ENCODE data around the gene SOS2. TPM values are rescaled to one million over a fixed set of nuclear protein-coding genes. Genes with fewer than 3 reads are reported as not detected.
"Not testable (repeated sequence)": the region's sequence is repeated elsewhere in the genome, so short reads cannot be mapped to it uniquely, and the experiment has no call there.

Gene SOS2
- total and polyA plus RNA-seq, 4 experiments from 2014 or later: 7.4 to 43.4 (median 29.7) TPM

- peak overlapping the region; percentile 83 to 99 (median 95) for H3K27ac Mint-ChIP-seq
- peaks cover 58 to 89% (median 76%) of the 10 kb centered on the region in 4 donors for H3K4me1 Mint-ChIP-seq
- H3K9me3 Mint-ChIP-seq: no peaks in the 10 kb centered on the region
- Histone ChIP-seq H3K4me3 (ENCODE audit: low read length in 2 of 2) (no peak overlapping the region), H3K27ac (ENCODE audit: low read depth, low read length) (peak overlapping the region; percentile 99), H3K9me3 (ENCODE audit: control insufficient read depth in 1 of 2, low read length in 2 of 2) (no peaks in the 10 kb centered on the region), H3K27me3 (ENCODE audit: insufficient read depth, low read length) (no peaks in the 10 kb centered on the region), H3K4me1 (ENCODE audit: insufficient read depth, low read length) (peaks cover 88% of the 10 kb centered on the region), H3K36me3 (ENCODE audit: insufficient read depth, low read length) (no peaks in the 10 kb centered on the region)
- ChIA-PET CTCF (ENCODE audit: partially characterized antibody) (interaction anchor here (0.8 to 2.8 kb wide), 7 partner anchors 18 to 232 kb away, joined by 3 to 9 read pairs (median 4); no protein-coding TSS in a partner anchor), POLR2A (ENCODE audit: partially characterized antibody) (interaction anchor here (0.7 to 8.0 kb wide), 21 partner anchors 8 to 310 kb away, joined by 3 to 110 read pairs (median 6); partner anchors contain the start of genes ARF6, NEMF and VCPKMT)
- peak overlapping the region; percentile 23 to 78 (median 71) for H3K4me3 Mint-ChIP-seq
- no peaks in the 10 kb centered on the region for H3K27me3 Mint-ChIP-seq
- DNase-seq: peak; percentile 21 to 48 (median 28)
- intact Hi-C loops (cut with micrococcal nuclease): loop anchor here (1.0 kb wide), 1 partner anchor 193 kb away; no protein-coding TSS in a partner anchor
- H3K36me3 Mint-ChIP-seq: peaks cover 0 to 2% of the 10 kb centered on the region in 2 donors
Measured at GRCh38 chr14:50085570-50086320, 145.6 kb downstream of the SOS2 start.

GRCh38 chr14:50084666-50085065 is 146.7 kb downstream of the SOS2 start:
- H3K27ac ChIP-seq (ENCODE audit: low read depth, low read length): peak overlapping the region; percentile 99
- peaks cover 91% of the 10 kb centered on the region for H3K4me1 ChIP-seq (ENCODE audit: insufficient read depth, low read length)
- no peaks in the 10 kb centered on the region for H3K9me3 ChIP-seq (ENCODE audit: control insufficient read depth in 1 of 2, low read length in 2 of 2)
- Mint-ChIP-seq H3K4me1 (peaks cover 59 to 87% (median 74%) of the 10 kb centered on the region in 4 donors), H3K4me3 (peak overlapping the region in 5 of 8 donors; percentile 53 to 78 (median 72)), H3K9me3 (no peaks in the 10 kb centered on the region), H3K27me3 (no peaks in the 10 kb centered on the region), H3K36me3 (peaks cover 0 to 2% of the 10 kb centered on the region in 2 donors), H3K27ac (peak overlapping the region; percentile 83 to 99 (median 95))
- intact Hi-C loops (cut with micrococcal nuclease): no loop called here
- POLR2A ChIA-PET (ENCODE audit: partially characterized antibody): interaction anchor here (0.7 to 8.0 kb wide), 11 partner anchors 11 to 222 kb away, joined by 3 to 110 read pairs (median 9); partner anchors contain the start of gene VCPKMT
- H3K4me3 ChIP-seq (ENCODE audit: low read length in 2 of 2): no peak overlapping the region
- H3K27me3 ChIP-seq (ENCODE audit: insufficient read depth, low read length): no peaks in the 10 kb centered on the region
- no peak for DNase-seq
- H3K36me3 ChIP-seq (ENCODE audit: insufficient read depth, low read length): no peaks in the 10 kb centered on the region
- CTCF ChIA-PET (ENCODE audit: partially characterized antibody): interaction anchor here (1.5 to 2.8 kb wide), 3 partner anchors 19 to 222 kb away, joined by 3 to 9 read pairs (median 8); no protein-coding TSS in a partner anchor

DNA sequence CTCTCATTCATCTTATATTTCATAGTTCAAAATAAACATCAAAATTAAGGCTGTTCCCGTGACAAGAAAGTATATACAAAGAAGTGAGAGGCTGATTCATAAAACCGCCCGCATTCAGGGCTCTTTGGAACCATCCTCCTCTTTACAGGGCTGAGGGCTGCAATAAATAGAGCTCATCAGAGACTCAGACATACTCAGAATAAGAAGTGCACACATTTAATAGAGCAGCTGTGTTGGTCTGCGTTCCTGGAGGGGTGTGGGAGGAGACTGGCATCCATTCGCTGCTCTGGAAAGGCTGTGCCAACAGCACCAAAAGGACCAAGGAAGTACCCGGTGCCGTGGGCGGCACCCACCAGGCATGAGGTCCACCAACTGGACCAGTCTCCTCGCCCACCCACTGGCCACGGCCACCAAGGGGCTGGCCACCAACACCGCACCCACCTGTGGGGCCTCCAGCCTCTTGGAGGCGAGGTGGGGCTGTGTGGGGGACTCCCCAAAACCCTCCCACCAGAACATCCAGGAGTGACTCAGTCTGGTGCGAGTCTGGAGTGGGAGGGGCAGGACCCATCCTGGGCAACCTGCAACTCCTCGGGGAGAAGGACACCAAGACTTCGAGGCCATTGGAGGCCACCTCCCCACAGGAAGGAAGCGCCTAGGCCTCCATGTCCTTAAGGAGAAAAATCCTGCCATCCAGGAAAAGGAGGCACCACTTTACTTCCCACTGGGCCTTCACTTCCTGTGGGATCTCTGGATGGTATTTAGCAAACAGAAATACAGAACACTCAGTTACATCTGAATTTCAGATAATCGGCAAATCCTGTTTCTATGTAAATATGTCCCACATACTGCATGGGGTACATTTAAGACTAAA is 147.7 kb downstream of the SOS2 start:
- H3K27me3 Mint-ChIP-seq: no peaks in the 10 kb centered on the region
- POLR2A ChIA-PET (ENCODE audit: partially characterized antibody): interaction anchor here (2.0 to 8.0 kb wide), 21 partner anchors 12 to 316 kb away, joined by 5 to 193 read pairs (median 22); partner anchors contain the start of genes ARF6, KLHDC2 and NEMF
- CTCF ChIA-PET (ENCODE audit: partially characterized antibody): interaction anchor here (1.6 to 3.8 kb wide), 8 partner anchors 8 to 231 kb away, joined by 7 to 58 read pairs (median 16); partner anchors contain the start of gene NEMF

DNA sequence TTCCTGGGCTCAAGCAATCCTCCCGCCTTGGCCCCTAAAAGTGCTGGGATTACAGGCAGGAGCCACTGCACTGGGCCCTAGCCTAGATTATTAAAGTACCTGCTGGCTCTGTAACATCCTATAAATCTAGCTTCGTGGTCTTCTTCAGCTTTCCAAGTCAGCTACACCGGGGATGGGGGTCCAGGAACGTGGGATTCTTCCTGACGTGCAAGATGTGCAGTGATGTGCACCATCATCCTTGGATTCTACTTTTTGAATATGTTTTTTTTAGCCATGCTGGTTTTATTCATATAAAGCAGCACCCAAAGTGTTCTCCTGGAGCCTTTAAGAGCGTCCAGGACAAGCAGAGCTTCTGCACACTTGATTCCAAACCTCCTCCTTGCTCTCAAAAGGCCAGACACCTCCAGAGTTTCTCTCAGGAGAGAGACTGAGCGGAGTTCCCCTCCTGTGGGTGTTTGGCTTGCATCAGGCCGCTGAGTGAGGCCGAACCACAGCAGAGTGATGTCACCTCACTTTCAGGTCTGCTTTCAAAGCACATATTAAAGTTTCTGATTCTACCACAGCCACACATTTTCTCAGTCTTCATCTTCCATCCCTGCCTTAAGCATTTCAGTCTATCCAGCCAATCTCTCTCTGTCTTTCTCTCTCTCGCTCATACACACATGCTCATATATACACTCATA is 148.5 kb downstream of the SOS2 start:
- H3K4me1 Mint-ChIP-seq: peaks cover 51 to 79% (median 63%) of the 10 kb centered on the region in 4 donors
- H3K27me3 Mint-ChIP-seq: no peaks in the 10 kb centered on the region
- no peaks in the 10 kb centered on the region for H3K27me3 ChIP-seq (ENCODE audit: insufficient read depth, low read length)
- H3K27ac Mint-ChIP-seq: peak overlapping the region; percentile 83 to 99 (median 95)
- ChIA-PET POLR2A (ENCODE audit: partially characterized antibody) (interaction anchor here (0.6 to 3.9 kb wide), 30 partner anchors 9 to 463 kb away, joined by 3 to 193 read pairs (median 12); partner anchors contain the start of genes ARF6, KLHDC2, NEMF and RPL36AL), CTCF (ENCODE audit: partially characterized antibody) (interaction anchor here (0.7 to 3.8 kb wide), 15 partner anchors 9 to 449 kb away, joined by 3 to 58 read pairs (median 7); partner anchors contain the start of gene NEMF)
- peak overlapping the region; percentile 99 for H3K27ac ChIP-seq (ENCODE audit: low read depth, low read length)
- intact Hi-C loops (cut with micrococcal nuclease): loop anchor here (1.0 to 2.0 kb wide), 5 partner anchors 13 to 220 kb away; no protein-coding TSS in a partner anchor
- H3K4me3 Mint-ChIP-seq: peak overlapping the region; percentile 31 to 88 (median 62)
- peaks cover 0 to 1% of the 10 kb centered on the region in 2 donors for H3K36me3 Mint-ChIP-seq
- peak overlapping the region; percentile 27 to 38 for H3K4me3 ChIP-seq (ENCODE audit: low read length in 2 of 2)
- peaks cover 75% of the 10 kb centered on the region for H3K4me1 ChIP-seq (ENCODE audit: insufficient read depth, low read length)
- peak; percentile 84 to 95 (median 87) for DNase-seq
- no peaks in the 10 kb centered on the region for H3K9me3 Mint-ChIP-seq
- H3K36me3 ChIP-seq (ENCODE audit: insufficient read depth, low read length): no peaks in the 10 kb centered on the region
- H3K9me3 ChIP-seq (ENCODE audit: control insufficient read depth in 1 of 2, low read length in 2 of 2): no peaks in the 10 kb centered on the region

More for the DNA sequence above, 147.7 kb downstream of the SOS2 start:
- H3K27ac ChIP-seq (ENCODE audit: low read depth, low read length): peak overlapping the region; percentile 99
- intact Hi-C loops (cut with micrococcal nuclease): loop anchor here (1.0 to 2.0 kb wide), 5 partner anchors 13 to 221 kb away; no protein-coding TSS in a partner anchor
- Mint-ChIP-seq H3K4me1 (peaks cover 53 to 83% (median 68%) of the 10 kb centered on the region in 4 donors), H3K36me3 (peaks cover 0 to 2% of the 10 kb centered on the region in 2 donors), H3K9me3 (no peaks in the 10 kb centered on the region), H3K4me3 (peak overlapping the region; percentile 31 to 88 (median 66)), H3K27ac (peak overlapping the region; percentile 83 to 99 (median 95))
- H3K4me3 ChIP-seq (ENCODE audit: low read length in 2 of 2): peak overlapping the region in 1 of 2 donors; percentile 38
- DNase-seq: peak in 2 of 5 donors; percentile 31 to 76
- peaks cover 82% of the 10 kb centered on the region for H3K4me1 ChIP-seq (ENCODE audit: insufficient read depth, low read length)
- no peaks in the 10 kb centered on the region for H3K36me3 ChIP-seq (ENCODE audit: insufficient read depth, low read length)
- H3K27me3 ChIP-seq (ENCODE audit: insufficient read depth, low read length): no peaks in the 10 kb centered on the region
- no peaks in the 10 kb centered on the region for H3K9me3 ChIP-seq (ENCODE audit: control insufficient read depth in 1 of 2, low read length in 2 of 2)

- Mint-ChIP-seq H3K4me1 (peaks cover 48 to 73% (median 58%) of the 10 kb centered on the region in 4 donors), H3K27me3 (no peaks in the 10 kb centered on the region), H3K4me3 (peak overlapping the region; percentile 31 to 88 (median 62)), H3K36me3 (peaks cover 0 to 1% of the 10 kb centered on the region in 2 donors), H3K9me3 (no peaks in the 10 kb centered on the region), H3K27ac (peak overlapping the region; percentile 83 to 99 (median 95))
- peak; percentile 75 to 90 (median 76) for DNase-seq
- H3K36me3 ChIP-seq (ENCODE audit: insufficient read depth, low read length): no peaks in the 10 kb centered on the region
- H3K4me1 ChIP-seq (ENCODE audit: insufficient read depth, low read length): peaks cover 69% of the 10 kb centered on the region
- POLR2A ChIA-PET (ENCODE audit: partially characterized antibody): interaction anchor here (0.6 to 3.9 kb wide), 31 partner anchors 9 to 462 kb away, joined by 3 to 193 read pairs (median 12); partner anchors contain the start of genes ARF6, KLHDC2, NEMF and RPL36AL
- intact Hi-C loops (cut with micrococcal nuclease): loop anchor here (2.0 kb wide), 2 partner anchors 38 to 220 kb away; no protein-coding TSS in a partner anchor
- CTCF ChIA-PET (ENCODE audit: partially characterized antibody): interaction anchor here (0.7 to 3.8 kb wide), 18 partner anchors 9 to 448 kb away, joined by 3 to 58 read pairs (median 6); partner anchors contain the start of gene NEMF
- H3K27ac ChIP-seq (ENCODE audit: low read depth, low read length): peak overlapping the region; percentile 99
- H3K27me3 ChIP-seq (ENCODE audit: insufficient read depth, low read length): no peaks in the 10 kb centered on the region
- peak overlapping the region; percentile 27 to 38 for H3K4me3 ChIP-seq (ENCODE audit: low read length in 2 of 2)
- H3K9me3 ChIP-seq (ENCODE audit: control insufficient read depth in 1 of 2, low read length in 2 of 2): no peaks in the 10 kb centered on the region
Measured at GRCh38 chr14:50082308-50082742, 149.1 kb downstream of the SOS2 start.

GRCh38 chr14:50079103-50079502 is 152.3 kb downstream of the SOS2 start:
- DNase-seq; H3K9me3 ChIP-seq (ENCODE audit: control insufficient read depth in 1 of 2, low read length in 2 of 2); H3K27me3 ChIP-seq (ENCODE audit: insufficient read depth, low read length); H3K4me3 Mint-ChIP-seq; intact Hi-C loops (cut with micrococcal nuclease); H3K4me3 ChIP-seq (ENCODE audit: low read length in 2 of 2); H3K27me3 Mint-ChIP-seq; H3K27ac ChIP-seq (ENCODE audit: low read depth, low read length); CTCF ChIA-PET (ENCODE audit: partially characterized antibody); H3K9me3 Mint-ChIP-seq; H3K36me3 Mint-ChIP-seq; H3K36me3 ChIP-seq (ENCODE audit: insufficient read depth, low read length); POLR2A ChIA-PET (ENCODE audit: partially characterized antibody): not testable (repeated sequence)
- peaks cover 27 to 60% (median 38%) of the 10 kb centered on the region in 4 donors for H3K4me1 Mint-ChIP-seq
- peaks cover 36% of the 10 kb centered on the region for H3K4me1 ChIP-seq (ENCODE audit: insufficient read depth, low read length)
- H3K27ac Mint-ChIP-seq: peak overlapping the region in 4 of 7 donors; percentile 13 to 89 (median 53)
